DMS 273 treated with DMSO at 0.1 percent for 48 hours (cell line): ENCODE data around the gene CACUL1.
"Not testable (repeated sequence)": the region's sequence is repeated elsewhere in the genome, so short reads cannot be mapped to it uniquely, and the experiment has no call there.

Experiments used
- DNase-seq: peaks from one replicate; lab custom pipeline; 2025; lab: John Stamatoyannopoulos, UW

The CACUL1 gene

GRCh38 chr10:118754556-118755423 is at the start of gene CACUL1:
CACUL1 (minus strand) TSS chr10:118754970; CDS start chr10:118754762, 208 bp downstream.
- DNase-seq: peak; percentile 94

GRCh38 chr10:118804262-118804773 is 49.5 kb upstream of the CACUL1 start:
- no peak for DNase-seq

GRCh38 chr10:118802126-118802793 is 47.5 kb upstream of the CACUL1 start:
- DNase-seq: no peak

GRCh38 chr10:118800920-118801319 is 46.1 kb upstream of the CACUL1 start:
- no peak for DNase-seq

- no peak for DNase-seq
Observed at GRCh38 chr10:118799777-118800176, 45.0 kb upstream of the CACUL1 start.

- no peak for DNase-seq
Observed at GRCh38 chr10:118798231-118798662, 43.5 kb upstream of the CACUL1 start.

GRCh38 chr10:118794971-118795370 is 40.2 kb upstream of the CACUL1 start:
- not testable (repeated sequence) for DNase-seq

GRCh38 chr10:118793545-118793944 is 38.8 kb upstream of the CACUL1 start:
- no peak for DNase-seq

GRCh38 chr10:118792526-118792925 is 37.8 kb upstream of the CACUL1 start:
- DNase-seq: no peak

GRCh38 chr10:118790058-118790457 is 35.3 kb upstream of the CACUL1 start:
- DNase-seq: no peak

- DNase-seq: no peak
Observed at GRCh38 chr10:118785551-118785950, 30.8 kb upstream of the CACUL1 start.

GRCh38 chr10:118783776-118784545 is 29.2 kb upstream of the CACUL1 start:
- DNase-seq: no peak

GRCh38 chr10:118782916-118783465 is 28.2 kb upstream of the CACUL1 start:
- not testable (repeated sequence) for DNase-seq

- no peak for DNase-seq
Observed at GRCh38 chr10:118781541-118781940, 26.8 kb upstream of the CACUL1 start.

GRCh38 chr10:118778727-118779126 is 24.0 kb upstream of the CACUL1 start:
- no peak for DNase-seq

GRCh38 chr10:118776960-118777359 is 22.2 kb upstream of the CACUL1 start:
- DNase-seq: no peak

- no peak for DNase-seq
Observed at GRCh38 chr10:118776033-118776432, 21.3 kb upstream of the CACUL1 start.

- DNase-seq: no peak
Observed at GRCh38 chr10:118775478-118775877, 20.7 kb upstream of the CACUL1 start.

- DNase-seq: no peak
Observed at GRCh38 chr10:118773041-118773440, 18.3 kb upstream of the CACUL1 start.

- DNase-seq: no peak
Observed at GRCh38 chr10:118771976-118772375, 17.2 kb upstream of the CACUL1 start.

- no peak for DNase-seq
Observed at GRCh38 chr10:118769898-118770600, 15.3 kb upstream of the CACUL1 start.
